ENCODE results near the gene APLNR. TPM values are rescaled to one million over a fixed set of nuclear protein-coding genes. Genes with fewer than 3 reads are reported as not detected.

Gene APLNR
- polyA plus RNA-seq, 3 donors = not detected

GRCh38 chr11:57260937-57261783, 24.1 kb upstream of the APLNR start:
- Histone ChIP-seq H3K9ac (ENCODE audit: insufficient read depth, low read length, poor library complexity, severe bottlenecking) (no peak overlapping the region), H3K4me3 (replicated peaks in 1 of 3; ENCODE audit: low read depth in 2 of 3, low read length in 3 of 3) (no peak overlapping the region), H3K36me3 (replicated peaks in 1 of 2; ENCODE audit: control insufficient read depth in 1 of 2, insufficient read depth in 2 of 2, low read length in 2 of 2) (no peaks in the 10 kb centered on the region), H3K27me3 (ENCODE audit: control insufficient read depth in 2 of 2, insufficient read depth in 2 of 2, low read length in 2 of 2) (peaks cover 0 to 2% of the 10 kb centered on the region in 2 donors), H4K20me1 (ENCODE audit: insufficient read depth, low read length) (no peaks in the 10 kb centered on the region), H2AFZ (ENCODE audit: insufficient read depth, low read depth, low read length, poor library complexity, severe bottlenecking) (no peak overlapping the region), H3K9me3 (replicated peaks in 1 of 2; ENCODE audit: control insufficient read depth in 1 of 2, insufficient read depth in 1 of 2, low read length in 2 of 2) (peaks cover 4 to 5% of the 10 kb centered on the region in 2 donors), H3K27ac (ENCODE audit: low read depth in 1 of 2, low read length in 2 of 2) (no peak overlapping the region), H3K4me2 (replicated peaks; ENCODE audit: extremely low read depth, low read length, poor library complexity, severe bottlenecking) (no peak overlapping the region), H3K4me1 (ENCODE audit: control insufficient read depth in 1 of 2, insufficient read depth in 2 of 2, low read length in 2 of 2) (no peaks in the 10 kb centered on the region), H3K79me2 (ENCODE audit: insufficient read depth, low read length) (no peaks in the 10 kb centered on the region)
- intact Hi-C loops (cut with micrococcal nuclease) = no loop called here
- TF ChIP-seq CTCF (IDR thresholded peaks at IDR 0.05) = no peak
- 17% methylated on average over 1 of the region's 5 CpGs for WGBS (ENCODE audit: insufficient coverage)
- Mint-ChIP-seq H3K4me3 (no peak overlapping the region), H3K4me1 (no peaks in the 10 kb centered on the region), H3K9me3 (peaks cover 0 to 9% (median 4%) of the 10 kb centered on the region in 7 donors), H3K27ac (no peak overlapping the region), H3K36me3 (no peaks in the 10 kb centered on the region), H3K27me3 (ENCODE audit: low read depth in 3 of 3) (peaks cover 5 to 28% (median 8%) of the 10 kb centered on the region in 3 donors)
- no peak for DNase-seq

GRCh38 chr11:57256119-57256518, 19.1 kb upstream of the APLNR start:
- H3K9me3 ChIP-seq (replicated peaks in 1 of 2; ENCODE audit: control insufficient read depth in 1 of 2, insufficient read depth in 1 of 2, low read length in 2 of 2) = no peaks in the 10 kb centered on the region
- no peaks in the 10 kb centered on the region for H3K4me1 Mint-ChIP-seq
- peaks cover 8 to 22% (median 14%) of the 10 kb centered on the region in 3 donors for H3K27me3 Mint-ChIP-seq (ENCODE audit: low read depth in 3 of 3)
- peaks cover 0 to 2% (median 0%) of the 10 kb centered on the region in 7 donors for H3K9me3 Mint-ChIP-seq
- H3K27ac Mint-ChIP-seq = no peak overlapping the region
- no peak overlapping the region for H3K4me3 Mint-ChIP-seq
- no peaks in the 10 kb centered on the region for H4K20me1 ChIP-seq (ENCODE audit: insufficient read depth, low read length)
- H2AFZ ChIP-seq (ENCODE audit: insufficient read depth, low read depth, low read length, poor library complexity, severe bottlenecking) = no peak overlapping the region
- H3K27ac ChIP-seq (ENCODE audit: low read depth in 1 of 2, low read length in 2 of 2) = no peak overlapping the region
- TF ChIP-seq CTCF (IDR thresholded peaks at IDR 0.05) = no peak
- no peaks in the 10 kb centered on the region for H3K4me1 ChIP-seq (ENCODE audit: control insufficient read depth in 1 of 2, insufficient read depth in 2 of 2, low read length in 2 of 2)
- no peak overlapping the region for H3K4me2 ChIP-seq (replicated peaks; ENCODE audit: extremely low read depth, low read length, poor library complexity, severe bottlenecking)
- no peaks in the 10 kb centered on the region for H3K36me3 ChIP-seq (replicated peaks in 1 of 2; ENCODE audit: control insufficient read depth in 1 of 2, insufficient read depth in 2 of 2, low read length in 2 of 2)
- no peak overlapping the region for H3K9ac ChIP-seq (ENCODE audit: insufficient read depth, low read length, poor library complexity, severe bottlenecking)
- intact Hi-C loops (cut with micrococcal nuclease) = no loop called here
- peaks cover 6 to 16% of the 10 kb centered on the region in 2 donors for H3K27me3 ChIP-seq (ENCODE audit: control insufficient read depth in 2 of 2, insufficient read depth in 2 of 2, low read length in 2 of 2)
- no peaks in the 10 kb centered on the region for H3K36me3 Mint-ChIP-seq
- no peak for DNase-seq
- no peaks in the 10 kb centered on the region for H3K79me2 ChIP-seq (ENCODE audit: insufficient read depth, low read length)
- no peak overlapping the region for H3K4me3 ChIP-seq (replicated peaks in 1 of 3; ENCODE audit: low read depth in 2 of 3, low read length in 3 of 3)
